ENCODE data around the gene CCT4.

Gene CCT4

DNA sequence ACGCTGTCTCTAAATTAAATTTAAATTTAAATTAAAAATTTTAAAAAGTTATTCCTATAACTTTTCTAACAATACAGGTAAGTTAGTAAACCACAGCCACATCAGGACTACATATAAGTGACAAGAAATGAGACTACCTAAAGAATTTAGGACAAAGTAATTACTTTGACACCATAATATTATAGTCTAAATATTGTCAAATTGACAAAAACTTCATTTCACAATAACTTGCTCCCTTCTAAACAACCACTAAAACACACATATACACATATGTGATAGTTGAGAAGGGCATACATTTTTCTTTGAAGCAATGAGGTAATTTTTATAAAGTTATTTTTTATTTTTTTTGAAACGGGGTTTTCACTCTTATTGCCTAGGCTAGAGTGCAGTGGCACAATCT, 66.2 kb downstream of the CCT4 start:
- FAIRE-seq = no peak

More for the DNA sequence above, 66.2 kb downstream of the CCT4 start:
- no peak for DNase-seq (ENCODE audit: extremely low spot score, insufficient read length, low read depth)
